Left hindlimb (tissue), 1 donor: ENCODE measurements around the gene PTGES.

Experiments used
- DNase-seq: peaks from one replicate; pipeline ENCODE4 v3.0.0-alpha.2; 2018

The PTGES gene

GRCh38 chr9:129740666-129741464, 12.0 kb downstream of the PTGES start:
- DNase-seq, result no peak

- DNase-seq, result no peak
Observed at GRCh38 chr9:129740174-129740573, 12.7 kb downstream of the PTGES start.

GRCh38 chr9:129739432-129739831, 13.4 kb downstream of the PTGES start:
- DNase-seq, result no peak

- peak; percentile 88 for DNase-seq
Observed at GRCh38 chr9:129737479-129738274, 15.2 kb downstream of the PTGES start.

- DNase-seq, result no peak
Observed at GRCh38 chr9:129736334-129736733, 16.5 kb downstream of the PTGES start.

GRCh38 chr9:129735546-129735945, 17.3 kb downstream of the PTGES start:
- no peak for DNase-seq

GRCh38 chr9:129733632-129733953, 19.2 kb downstream of the PTGES start:
- DNase-seq, result no peak

- no peak for DNase-seq
Observed at GRCh38 chr9:129732946-129733631, 19.8 kb downstream of the PTGES start.

GRCh38 chr9:129732100-129732499, 20.7 kb downstream of the PTGES start:
- DNase-seq, result no peak

- DNase-seq, result no peak
Observed at GRCh38 chr9:129731477-129732085, 21.3 kb downstream of the PTGES start.

- DNase-seq, result no peak
Observed at GRCh38 chr9:129728744-129729143, 24.1 kb downstream of the PTGES start.

- peak; percentile 85 for DNase-seq
Observed at GRCh38 chr9:129726322-129727160, 26.3 kb downstream of the PTGES start.

- peak; percentile 74 for DNase-seq
Observed at GRCh38 chr9:129725795-129726251, 27.0 kb downstream of the PTGES start.

GRCh38 chr9:129724456-129725190, 28.2 kb downstream of the PTGES start:
- no peak for DNase-seq

GRCh38 chr9:129722913-129723312, 29.9 kb downstream of the PTGES start:
- DNase-seq, result no peak

- no peak for DNase-seq
Observed at GRCh38 chr9:129720865-129721545, 31.8 kb downstream of the PTGES start.

GRCh38 chr9:129720181-129720864, 32.5 kb downstream of the PTGES start:
- no peak for DNase-seq

GRCh38 chr9:129719135-129719534, 33.7 kb downstream of the PTGES start:
- no peak for DNase-seq

- no peak for DNase-seq
Observed at GRCh38 chr9:129718647-129719046, 34.2 kb downstream of the PTGES start.

- DNase-seq, result no peak
Observed at GRCh38 chr9:129717991-129718390, 34.9 kb downstream of the PTGES start.
